Iris pigment epithelial cell (primary cell): ENCODE results near the gene IGFN1.

ENCODE experiments used
- DNase-seq: peaks from one replicate; pipeline ENCODE4 v3.0.0-alpha.2; 2011; ENCODE audit warnings: low read depth

Gene IGFN1

DNA sequence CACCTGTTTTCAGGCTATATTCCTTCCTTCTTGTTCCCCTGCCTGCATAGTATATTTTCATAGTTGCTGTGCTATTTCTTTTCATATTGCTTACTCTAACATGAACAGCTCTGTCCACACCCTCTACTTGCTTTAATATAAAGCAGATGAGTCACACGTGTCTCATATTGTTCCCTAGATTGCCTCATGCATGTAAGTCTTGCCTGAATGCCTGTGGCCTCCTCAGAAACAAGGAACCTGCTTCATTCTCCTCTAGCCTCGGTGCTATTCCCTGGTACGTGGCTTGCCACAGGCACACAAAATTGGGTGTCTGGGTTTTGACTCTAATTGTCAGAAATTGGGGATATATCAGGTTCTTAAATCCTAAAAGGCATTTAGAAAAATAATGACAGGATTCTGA, 76.2 kb downstream of the IGFN1 start:
- peak; percentile 90 for DNase-seq

DNA sequence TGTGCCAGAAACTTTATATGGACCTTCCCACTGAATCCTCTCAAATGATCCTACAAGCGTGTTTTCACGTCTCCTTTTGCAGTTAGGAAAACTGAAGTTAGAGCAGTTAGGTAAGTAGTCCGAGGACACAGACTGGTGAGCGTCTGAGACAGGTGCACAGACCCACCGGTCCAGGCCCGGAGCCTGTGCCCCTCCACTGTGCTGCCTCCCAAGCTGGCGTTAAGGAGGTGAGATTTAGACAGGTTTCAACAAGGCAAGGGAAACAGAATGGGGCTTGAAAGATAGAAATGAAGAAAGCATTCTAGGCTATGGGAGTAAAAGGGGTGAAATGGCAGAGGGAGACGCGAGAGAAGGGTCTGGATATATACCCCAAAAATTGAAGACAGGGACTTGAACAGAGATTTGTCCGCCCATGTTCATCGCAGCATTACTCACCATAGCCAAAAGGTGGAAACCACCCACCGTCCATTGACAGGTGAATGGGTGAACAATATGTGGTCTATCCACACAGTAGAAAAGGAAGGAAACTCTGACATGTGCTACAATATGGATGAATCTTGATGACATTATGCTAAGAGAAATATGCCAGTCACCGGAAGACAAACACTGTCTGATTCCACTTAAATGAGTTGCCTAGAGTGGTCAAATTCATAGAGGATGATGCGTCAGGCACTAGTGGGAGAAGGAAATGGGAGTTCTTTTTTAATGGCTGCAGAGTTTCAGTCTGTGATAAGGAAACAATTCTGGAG, 77.0 kb downstream of the IGFN1 start:
- peak; percentile 53 for DNase-seq

DNA sequence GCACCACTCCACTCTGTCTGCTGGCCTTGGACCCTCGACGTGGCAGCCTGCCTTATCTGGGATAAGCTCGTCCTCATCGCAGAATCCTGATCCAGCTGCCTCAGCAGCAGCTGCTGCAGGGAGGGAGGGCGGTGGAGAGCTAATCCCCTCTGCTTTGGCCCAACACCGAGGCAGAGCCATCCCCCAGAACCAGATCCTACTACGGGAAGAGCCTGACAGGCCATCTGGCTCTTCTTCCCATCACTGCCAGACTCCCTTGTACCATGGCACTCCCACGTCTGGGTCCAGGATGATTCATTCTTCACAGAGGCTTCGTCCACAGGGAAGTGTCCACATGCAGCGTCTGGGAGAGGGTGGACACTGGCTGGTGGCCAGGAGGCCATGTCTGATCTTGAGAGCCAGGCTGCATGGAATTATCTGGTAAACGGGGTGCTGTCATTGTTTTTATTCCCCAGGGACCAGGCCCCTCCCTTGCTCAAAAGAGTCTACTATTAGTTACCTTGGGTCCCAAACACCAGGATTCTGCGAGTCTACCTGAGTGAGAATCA, 78.1 kb downstream of the IGFN1 start:
- DNase-seq = peak; percentile 61

DNA sequence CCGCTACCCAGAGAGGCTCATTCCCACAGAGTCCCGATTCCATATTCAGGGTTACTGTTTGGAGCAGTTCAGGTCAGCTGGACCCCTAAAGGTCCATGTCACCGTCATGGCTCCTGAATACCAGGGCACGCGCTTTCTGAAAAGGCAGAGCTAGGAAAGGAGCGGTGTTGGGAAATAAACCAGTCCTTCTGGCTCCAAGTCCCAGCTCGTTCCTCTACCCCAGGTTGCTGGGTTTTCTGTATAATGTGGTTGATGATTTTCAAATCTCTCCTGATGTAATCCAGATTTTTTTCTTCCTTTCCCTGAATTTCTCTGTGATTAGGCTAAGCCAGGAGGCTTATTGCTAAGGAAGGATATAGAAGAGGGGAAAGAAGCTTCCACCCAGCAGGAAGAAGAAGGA, 78.7 kb downstream of the IGFN1 start:
- DNase-seq = no peak

DNA sequence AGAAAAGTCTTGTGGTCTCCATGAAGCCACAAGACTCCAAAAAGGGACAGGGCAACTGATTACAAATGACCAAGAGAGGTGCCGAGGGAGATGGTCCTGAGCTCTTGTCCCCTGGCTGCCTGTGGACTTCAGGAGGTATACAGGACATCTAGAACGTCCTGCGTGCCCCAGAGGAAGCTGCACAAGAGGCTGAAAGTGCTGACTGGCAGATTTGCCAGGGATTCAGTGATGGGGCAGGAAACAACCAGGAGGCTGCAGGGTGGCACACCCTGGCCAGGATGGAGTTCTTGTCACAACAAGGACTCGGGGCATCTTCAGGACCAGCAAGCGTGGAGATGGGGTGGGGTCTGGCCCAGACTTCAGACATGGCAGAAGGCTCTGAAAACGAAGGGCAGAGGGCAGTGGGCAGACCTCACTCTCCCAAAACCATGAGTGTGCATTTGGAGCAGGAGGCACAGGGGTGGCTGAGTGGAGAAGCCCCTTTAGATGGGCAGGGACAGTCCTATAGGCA, 79.3 kb downstream of the IGFN1 start:
- no peak for DNase-seq

DNA sequence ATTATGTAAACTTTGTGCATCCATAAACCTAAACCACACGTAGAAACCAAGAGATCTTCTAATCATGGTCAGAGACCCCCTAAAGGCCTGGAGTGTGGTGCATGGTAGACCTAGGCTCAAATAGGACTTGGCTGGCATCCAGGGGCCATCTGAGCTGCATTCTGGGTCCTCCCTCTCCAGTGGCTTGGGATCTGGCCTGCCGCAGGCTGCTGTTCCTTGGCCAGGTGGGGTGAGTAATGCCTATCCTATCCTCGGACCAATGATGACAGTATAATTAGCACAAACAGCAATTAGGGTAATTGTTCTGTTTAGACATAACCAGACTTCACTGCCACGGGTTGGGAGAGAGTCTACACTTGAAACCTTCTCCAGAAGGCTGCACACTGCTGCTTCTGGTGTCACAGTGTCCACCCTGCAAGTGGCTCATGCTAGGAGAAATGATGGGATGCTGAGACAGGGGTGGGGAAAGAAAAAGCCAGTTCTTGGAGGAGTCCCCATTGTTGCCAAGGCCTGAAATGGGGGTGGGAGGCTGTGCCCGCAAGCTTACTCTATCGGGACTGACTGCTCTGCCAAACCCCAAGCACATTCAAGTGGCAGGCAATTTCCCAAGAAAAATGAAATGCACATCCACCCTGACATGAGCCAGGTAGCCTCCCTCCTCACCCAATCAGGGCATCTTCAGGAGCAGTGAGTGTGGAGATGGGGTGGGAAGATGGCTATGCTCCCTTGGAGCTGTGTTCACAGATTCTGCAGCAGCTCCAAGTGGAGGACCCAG, 80.2 kb downstream of the IGFN1 start:
- DNase-seq = no peak

DNA sequence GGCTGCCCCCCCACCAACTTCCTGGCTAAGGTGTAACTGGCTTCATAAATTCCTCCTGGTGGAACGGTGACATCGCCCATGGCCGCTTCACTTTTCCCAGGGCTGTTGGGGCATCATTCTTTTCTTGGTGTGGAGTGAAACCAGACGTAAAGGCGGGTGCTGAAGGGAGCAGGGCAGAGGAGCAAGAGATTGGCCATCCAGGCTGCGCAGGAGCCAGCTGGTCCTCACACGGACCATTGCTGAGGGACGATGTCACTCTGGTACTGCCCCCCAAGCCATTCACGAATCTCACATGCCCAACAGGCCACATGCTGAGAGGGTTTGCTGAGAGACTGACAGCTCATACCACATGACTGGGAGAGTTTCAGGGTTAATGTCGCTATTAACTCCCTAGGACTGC, 82.2 kb downstream of the IGFN1 start:
- DNase-seq = no peak

DNA sequence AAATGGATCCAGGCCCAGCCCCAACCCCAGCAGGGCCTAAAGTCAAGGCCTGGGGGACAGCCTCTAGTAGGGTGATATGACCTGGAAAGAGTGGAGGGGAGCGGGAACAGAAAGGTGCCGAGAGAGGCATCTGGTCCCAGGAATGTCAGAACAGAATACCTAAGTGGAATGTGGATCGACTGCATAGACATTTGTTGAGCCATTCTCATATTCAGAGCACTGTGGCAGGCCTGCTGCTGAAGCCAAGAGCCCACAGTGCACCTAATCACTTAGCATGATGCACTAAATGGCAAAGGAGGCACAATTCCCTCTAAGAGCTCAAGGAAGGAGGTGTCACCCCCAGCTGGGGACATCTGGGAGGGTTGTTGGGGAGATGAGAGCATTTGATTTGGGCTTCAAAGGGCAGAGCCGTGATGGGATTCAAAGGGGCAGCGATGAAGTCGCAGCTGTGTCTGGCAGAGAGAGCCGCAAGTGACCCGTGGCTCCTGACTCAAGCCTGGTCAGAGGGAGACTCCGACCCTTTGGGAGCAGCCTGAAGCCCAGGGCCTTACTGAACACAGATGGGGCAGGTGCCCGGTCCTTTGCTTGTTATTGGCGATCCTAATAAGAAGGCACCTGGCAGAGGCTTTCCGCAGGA, 84.1 kb downstream of the IGFN1 start:
- DNase-seq = no peak

DNA sequence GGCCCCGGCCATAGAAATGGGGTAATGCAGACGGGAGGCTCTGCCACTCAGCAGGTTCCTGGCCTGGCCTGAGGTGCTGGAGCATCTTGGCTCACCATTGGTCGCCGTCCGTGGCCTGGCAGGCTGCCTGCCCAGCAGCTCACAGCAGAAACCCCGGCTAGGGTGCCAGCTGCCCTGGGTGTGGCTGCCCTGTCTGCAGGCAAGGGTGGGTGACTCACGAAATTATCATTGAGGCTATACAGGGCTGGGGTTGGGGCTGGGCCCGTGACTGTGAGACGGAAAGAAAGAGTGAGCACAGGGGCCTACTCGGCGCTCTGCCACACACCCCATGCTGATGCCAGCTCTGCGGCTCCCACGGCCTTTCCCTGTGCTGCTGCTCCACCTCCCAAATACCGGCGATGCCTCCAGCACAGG, 84.6 kb downstream of the IGFN1 start:
- no peak for DNase-seq

DNA sequence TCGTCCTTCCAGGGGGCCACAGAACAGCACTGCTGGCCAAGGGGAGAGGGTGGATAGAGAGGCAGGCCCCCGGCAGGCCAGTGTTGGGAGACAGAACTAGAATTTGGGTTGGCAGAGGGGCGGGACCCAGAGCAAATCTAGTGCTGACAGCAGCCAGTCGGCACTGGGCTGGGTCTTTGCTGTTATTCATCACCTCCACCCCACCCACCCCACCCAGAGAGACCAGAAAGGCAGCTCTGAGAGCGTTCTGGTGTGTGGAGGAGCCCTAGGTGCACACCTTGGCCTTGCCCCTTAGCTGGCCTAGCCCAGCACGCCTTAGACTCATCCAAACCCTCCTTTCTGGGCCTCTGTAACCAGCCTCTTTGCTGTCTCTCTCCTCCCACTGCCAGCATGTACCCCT, 86.3 kb downstream of the IGFN1 start:
- no peak for DNase-seq

DNA sequence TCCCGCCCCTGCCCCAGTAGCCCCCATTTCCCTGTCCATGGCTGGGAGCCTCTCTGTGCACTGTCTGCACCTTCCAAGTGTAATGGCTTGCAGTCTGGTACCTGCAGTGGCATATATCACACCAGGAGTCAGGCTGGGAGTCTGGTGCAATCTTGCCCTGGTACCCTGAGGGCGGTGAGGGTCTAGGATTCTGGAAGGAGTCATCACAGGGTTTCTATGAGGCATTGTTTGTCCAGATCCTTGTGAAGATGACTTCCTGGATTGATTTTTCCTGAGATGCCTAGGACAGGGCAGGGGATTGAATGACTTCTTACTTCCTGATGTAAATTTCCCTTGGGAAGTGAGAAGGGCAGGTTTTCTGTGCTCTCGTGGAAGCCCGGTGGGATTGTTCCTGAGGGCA, 86.8 kb downstream of the IGFN1 start:
- no peak for DNase-seq
